H9 (cell line): ENCODE data around the gene DGKB. TPM values are rescaled to one million over a fixed set of nuclear protein-coding genes. Genes with fewer than 3 reads are reported as not detected.

Source experiments
- DNase-seq: peaks from one replicate; pipeline ENCODE4 v3.0.0-alpha.2; 2017
- H2AFZ ChIP-seq: one replicate; pipeline ENCODE4 v1.6.1; 2013; ENCODE audit warnings: mild to moderate bottlenecking, low read length, control low read depth, moderate library complexity
- H2AK5ac ChIP-seq: 2 replicates; pipeline ENCODE4 v1.6.1; 2013; ENCODE audit warnings: low read length, control low read depth, mixed read lengths; ENCODE audit not compliant: insufficient read length
- H2BK120ac ChIP-seq: one replicate; pipeline ENCODE4 v1.6.1; 2013; ENCODE audit warnings: low read depth, mild to moderate bottlenecking, low read length, control low read depth, inconsistent platforms; ENCODE audit not compliant: poor library complexity, severe bottlenecking
- H2BK12ac ChIP-seq: 2 replicates; pipeline ENCODE4 v1.6.1; 2013; ENCODE audit warnings: low read length, control low read depth, mixed read lengths, low read depth; ENCODE audit not compliant: insufficient read length
- H2BK15ac ChIP-seq: 2 replicates; pipeline ENCODE4 v1.6.1; 2013; ENCODE audit warnings: low read depth, low read length, control low read depth
- H2BK20ac ChIP-seq: one replicate; pipeline ENCODE4 v1.6.1; 2013; ENCODE audit warnings: low read depth, mild to moderate bottlenecking, low read length, control low read depth, inconsistent platforms; ENCODE audit not compliant: poor library complexity, severe bottlenecking
- H2BK5ac ChIP-seq: 2 replicates; pipeline ENCODE4 v1.6.1; 2013; ENCODE audit warnings: low read length, control low read depth, mixed read lengths; ENCODE audit not compliant: insufficient read length
- H3K14ac ChIP-seq: 2 replicates; pipeline ENCODE4 v1.6.1; 2013; ENCODE audit warnings: low read length, control low read depth; ENCODE audit not compliant: insufficient read depth
- H3K18ac ChIP-seq: 2 replicates; pipeline ENCODE4 v1.6.1; 2013; ENCODE audit warnings: low read depth, mild to moderate bottlenecking, mixed read lengths, low read length, control low read depth; ENCODE audit not compliant: insufficient read length
- H3K23ac ChIP-seq: 2 replicates; pipeline ENCODE4 v1.6.1; 2013; ENCODE audit warnings: low read length, control low read depth, mixed read lengths, low read depth; ENCODE audit not compliant: insufficient read length
- H3K23me2 ChIP-seq: 2 replicates; pipeline ENCODE4 v1.6.1; 2013; ENCODE audit warnings: low read depth, mild to moderate bottlenecking, mixed read lengths, low read length, control low read depth; ENCODE audit not compliant: insufficient read length, poor library complexity, severe bottlenecking
- H3K27ac ChIP-seq: 2 replicates; pipeline ENCODE4 v1.5.1; 2013; ENCODE audit warnings: low read length, control low read depth, mixed read lengths, low read depth; ENCODE audit not compliant: insufficient read length
- H3K27me3 ChIP-seq: 2 replicates; pipeline ENCODE4 v1.6.1; 2013; ENCODE audit warnings: low read length, control low read depth, inconsistent platforms; ENCODE audit not compliant: insufficient read depth
- H3K4ac ChIP-seq: 2 replicates; pipeline ENCODE4 v1.6.1; 2013; ENCODE audit warnings: low read depth, mild to moderate bottlenecking, control low read depth, inconsistent platforms, low read length, moderate library complexity
- H3K4me1 ChIP-seq: 2 replicates; pipeline ENCODE4 v1.6.1; 2013; ENCODE audit warnings: low read length, control low read depth, inconsistent platforms; ENCODE audit not compliant: insufficient read depth
- H3K4me2 ChIP-seq: 2 replicates; pipeline ENCODE4 v1.6.1; 2013; ENCODE audit warnings: low read length, control low read depth, mixed read lengths; ENCODE audit not compliant: insufficient read length, insufficient read depth
- H3K56ac ChIP-seq: 2 replicates; pipeline ENCODE4 v1.6.1; 2013; ENCODE audit warnings: low read depth, mild to moderate bottlenecking, mixed read lengths, low read length, control low read depth; ENCODE audit not compliant: insufficient read length
- H3K79me1 ChIP-seq: 2 replicates; pipeline ENCODE4 v1.6.1; 2013; ENCODE audit warnings: low read depth, mild to moderate bottlenecking, moderate library complexity, low read length, control low read depth, inconsistent platforms; ENCODE audit not compliant: insufficient read depth, poor library complexity, severe bottlenecking
- H3K79me2 ChIP-seq: 2 replicates; pipeline ENCODE4 v1.6.1; 2013; ENCODE audit warnings: low read length, control low read depth, inconsistent platforms; ENCODE audit not compliant: insufficient read depth
- H3K9ac ChIP-seq: 2 replicates; pipeline ENCODE4 v1.6.1; 2013; ENCODE audit warnings: low read length, control low read depth, mixed read lengths; ENCODE audit not compliant: insufficient read length; ENCODE audit errors: extremely low read depth
- H3K9me3 ChIP-seq: one replicate; pipeline ENCODE4 v1.6.1; 2013; ENCODE audit warnings: low read depth, low read length, inconsistent platforms; ENCODE audit not compliant: control insufficient read depth
- H3T11ph ChIP-seq: one replicate; pipeline ENCODE4 v1.6.1; 2013; ENCODE audit warnings: mild to moderate bottlenecking, low read length, control low read depth, inconsistent platforms
- H4K20me1 ChIP-seq: one replicate; pipeline ENCODE4 v1.6.1; 2013; ENCODE audit not compliant: control insufficient read depth, insufficient read length, insufficient read depth
- H4K5ac ChIP-seq: 2 replicates; pipeline ENCODE4 v1.6.1; 2013; ENCODE audit warnings: low read depth, mild to moderate bottlenecking, mixed read lengths, low read length, control low read depth; ENCODE audit not compliant: insufficient read length
- H4K8ac ChIP-seq: replicated peaks from 2 replicates; pipeline ENCODE4 v1.6.1; 2013; ENCODE audit warnings: low read length, control low read depth, mixed read lengths, low read depth; ENCODE audit not compliant: insufficient read length
- H4K91ac ChIP-seq: 2 replicates; pipeline ENCODE4 v1.6.1; 2013; ENCODE audit warnings: low read depth, mild to moderate bottlenecking, moderate library complexity, mixed read lengths, low read length, control low read depth; ENCODE audit not compliant: insufficient read length
- H3K27ac Mint-ChIP-seq, 3 experiments: 2 replicates in 2 of 3; 3 replicates in 1 of 3; pipeline ENCODE4 v1.8.0; 2020 to 2021; ENCODE audit warnings: mixed read lengths in 3 of 3, mild to moderate bottlenecking in 1 of 3, moderate library complexity in 1 of 3
- H3K27me3 Mint-ChIP-seq: 2 replicates; pipeline ENCODE4 v1.8.0; 2021; ENCODE audit warnings: low read depth, mild to moderate bottlenecking, moderate library complexity, mixed read lengths
- H3K36me3 Mint-ChIP-seq, 3 experiments: 2 replicates in 2 of 3; 3 replicates in 1 of 3; pipeline ENCODE4 v1.8.0; 2020 to 2021; ENCODE audit warnings: low read depth in 3 of 3, mixed read lengths in 3 of 3; ENCODE audit not compliant: insufficient read depth in 1 of 3
- H3K4me1 Mint-ChIP-seq, 2 experiments: 2 replicates each; pipeline ENCODE4 v1.8.0; 2020; ENCODE audit warnings: mixed read lengths in 2 of 2
- H3K4me3 Mint-ChIP-seq, 2 experiments: 2 replicates in 1 of 2; 3 replicates in 1 of 2; pipeline ENCODE4 v1.8.0; 2020 to 2021; ENCODE audit warnings: mild to moderate bottlenecking in 2 of 2, mixed read lengths in 2 of 2, moderate library complexity in 1 of 2
- H3K9me3 Mint-ChIP-seq, 2 experiments: 2 replicates in 1 of 2; 3 replicates in 1 of 2; pipeline ENCODE4 v1.8.0; 2020; ENCODE audit warnings: mild to moderate bottlenecking in 2 of 2, mixed read lengths in 2 of 2, moderate library complexity in 1 of 2
- WGBS: extraction: QIAGEN DNeasy Blood & Tissue Kit; methylation state at CpG from one replicate; pipeline ENCODE4 v1.1.7; 2013; ENCODE audit warnings: missing lambda C conversion rate, low lambda C conversion rate, mixed read lengths; ENCODE audit not compliant: insufficient read length; ENCODE audit errors: extremely low coverage; 5-methylcytosine and 5-hydroxymethylcytosine counted together
- total RNA-seq: library from RNA; stranded (reverse); gene quantifications from 2 replicates; pipeline ENCODE4 v1.2.1, GENCODE V29; 2021
- TF ChIP-seq, protein P1 (sequence below): fragments of 200-600 bp; sonication (generic); conservative IDR thresholded peaks from 3 replicates; pipeline ENCODE4 v1.8.0; 2021; ENCODE audit warnings: antibody characterized with exemption, mild to moderate bottlenecking

The DGKB gene
- total RNA-seq, 1 experiment from 2014 or later, result 0.26 TPM

DNA sequence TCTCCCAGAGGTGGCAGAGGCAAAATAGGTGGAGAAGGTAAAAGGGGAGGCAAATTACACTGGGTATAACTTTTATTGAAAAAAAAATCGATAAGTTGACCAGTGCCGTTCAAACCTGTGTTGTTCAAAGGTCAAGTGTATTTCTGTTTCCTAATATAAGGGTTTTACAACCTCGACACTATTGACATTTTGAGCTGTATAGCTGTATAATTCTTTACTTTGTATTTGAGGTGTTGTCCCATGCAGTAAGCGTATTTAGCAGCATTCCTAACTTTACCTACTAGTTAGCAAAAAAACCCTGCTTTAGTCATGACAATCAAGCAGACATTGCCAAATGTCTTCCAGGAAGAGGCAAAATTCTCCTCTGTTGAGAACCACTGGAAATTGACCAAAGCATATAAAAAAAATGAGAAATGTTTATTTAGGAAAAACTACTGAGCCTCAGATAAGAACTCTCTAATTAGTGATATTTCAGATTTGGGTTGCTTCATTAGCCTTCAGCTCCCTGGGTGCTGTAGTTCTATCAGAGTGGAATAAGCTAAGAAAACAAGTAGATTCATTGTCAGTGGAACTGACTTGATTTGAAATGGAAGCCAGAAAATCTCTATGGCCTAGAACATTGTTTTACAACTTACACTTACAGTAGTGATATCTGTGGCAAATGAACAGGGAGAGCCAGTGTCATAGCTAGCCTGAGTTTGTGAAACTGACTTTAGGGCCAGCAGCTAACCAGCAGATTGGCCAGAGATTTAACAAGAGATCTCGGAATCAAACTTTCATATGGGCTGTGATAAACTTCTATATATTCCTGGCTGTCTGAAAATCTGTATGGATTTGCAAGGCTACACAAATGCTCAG, 331.6 kb downstream of the DGKB start:
- H2BK120ac ChIP-seq, result no peak overlapping the region
- DNase-seq, result no peak
- H3K9ac ChIP-seq, result no peak overlapping the region
- no peaks in the 10 kb centered on the region for H3K9me3 Mint-ChIP-seq
- no peak overlapping the region for H3K56ac ChIP-seq
- no peaks in the 10 kb centered on the region for H3K79me1 ChIP-seq
- no peak overlapping the region for H3K4ac ChIP-seq
- H3K4me1 ChIP-seq, result no peaks in the 10 kb centered on the region
- no peaks in the 10 kb centered on the region for H3K23me2 ChIP-seq
- no peak overlapping the region for H3T11ph ChIP-seq
- H3K79me2 ChIP-seq, result no peaks in the 10 kb centered on the region
- H2BK15ac ChIP-seq, result no peak overlapping the region
- no peaks in the 10 kb centered on the region for H3K4me1 Mint-ChIP-seq
- H3K27ac ChIP-seq, result no peak overlapping the region
- no peak overlapping the region for H3K4me3 Mint-ChIP-seq
- H2AFZ ChIP-seq, result no peak overlapping the region
- no peak overlapping the region for H2AK5ac ChIP-seq
- no peak overlapping the region for H3K4me2 ChIP-seq
- H4K5ac ChIP-seq, result no peak overlapping the region
- no peak overlapping the region for H2BK5ac ChIP-seq
- H3K23ac ChIP-seq, result no peak overlapping the region
- H3K27ac Mint-ChIP-seq, result no peak overlapping the region
- no peak overlapping the region for H4K91ac ChIP-seq
- no peaks in the 10 kb centered on the region for H4K20me1 ChIP-seq
- H2BK20ac ChIP-seq, result no peak overlapping the region
- H3K36me3 Mint-ChIP-seq, result no peaks in the 10 kb centered on the region
- H2BK12ac ChIP-seq, result no peak overlapping the region
- H3K9me3 ChIP-seq, result no peaks in the 10 kb centered on the region
- no peak overlapping the region for H3K18ac ChIP-seq
- H3K27me3 Mint-ChIP-seq, result peaks cover 1% of the 10 kb centered on the region; the same call in 1 of the 2 replicates
- no peak overlapping the region for H4K8ac ChIP-seq
- no peaks in the 10 kb centered on the region for H3K27me3 ChIP-seq
- TF ChIP-seq, protein P1, sequence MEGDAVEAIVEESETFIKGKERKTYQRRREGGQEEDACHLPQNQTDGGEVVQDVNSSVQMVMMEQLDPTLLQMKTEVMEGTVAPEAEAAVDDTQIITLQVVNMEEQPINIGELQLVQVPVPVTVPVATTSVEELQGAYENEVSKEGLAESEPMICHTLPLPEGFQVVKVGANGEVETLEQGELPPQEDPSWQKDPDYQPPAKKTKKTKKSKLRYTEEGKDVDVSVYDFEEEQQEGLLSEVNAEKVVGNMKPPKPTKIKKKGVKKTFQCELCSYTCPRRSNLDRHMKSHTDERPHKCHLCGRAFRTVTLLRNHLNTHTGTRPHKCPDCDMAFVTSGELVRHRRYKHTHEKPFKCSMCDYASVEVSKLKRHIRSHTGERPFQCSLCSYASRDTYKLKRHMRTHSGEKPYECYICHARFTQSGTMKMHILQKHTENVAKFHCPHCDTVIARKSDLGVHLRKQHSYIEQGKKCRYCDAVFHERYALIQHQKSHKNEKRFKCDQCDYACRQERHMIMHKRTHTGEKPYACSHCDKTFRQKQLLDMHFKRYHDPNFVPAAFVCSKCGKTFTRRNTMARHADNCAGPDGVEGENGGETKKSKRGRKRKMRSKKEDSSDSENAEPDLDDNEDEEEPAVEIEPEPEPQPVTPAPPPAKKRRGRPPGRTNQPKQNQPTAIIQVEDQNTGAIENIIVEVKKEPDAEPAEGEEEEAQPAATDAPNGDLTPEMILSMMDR, result no peak
- WGBS, result no CpG with 5 or more reads among the region's 5 CpGs
- H3K14ac ChIP-seq, result no peak overlapping the region
